SJSA1 (cell line): ENCODE measurements around the gene RASGRP2. TPM values are rescaled to one million over a fixed set of nuclear protein-coding genes. Genes with fewer than 3 reads are reported as not detected.

ENCODE experiments used
- DNase-seq, 2 experiments: peaks; one replicate each; pipeline ENCODE4 v3.0.0-alpha.2; 2015 to 2020; ENCODE audit warnings: low spot score in 2 of 2, low read depth in 1 of 2
- H3K27ac ChIP-seq: fragments of 250-450 bp; sonication (Bioruptor Pico); 2 replicates; pipeline ENCODE4 v1.5.1; 2020; ENCODE audit warnings: mild to moderate bottlenecking, moderate library complexity
- H3K27me3 ChIP-seq: fragments of 250-450 bp; sonication (Bioruptor Pico); replicated peaks from 2 replicates; pipeline ENCODE4 v1.5.1; 2020; ENCODE audit warnings: mild to moderate bottlenecking, moderate library complexity
- H3K36me3 ChIP-seq: fragments of 250-450 bp; sonication (Bioruptor Pico); 2 replicates; pipeline ENCODE4 v1.5.1; 2020; ENCODE audit warnings: mild to moderate bottlenecking
- H3K4me1 ChIP-seq: fragments of 250-450 bp; sonication (Bioruptor Pico); replicated peaks from 2 replicates; pipeline ENCODE4 v1.6.1; 2021; ENCODE audit warnings: mild to moderate bottlenecking
- H3K4me3 ChIP-seq: fragments of 250-450 bp; sonication (Bioruptor Pico); 2 replicates; pipeline ENCODE4 v1.5.1; 2020; ENCODE audit warnings: mild to moderate bottlenecking
- H3K9me3 ChIP-seq: fragments of 250-450 bp; sonication (Bioruptor Pico); replicated peaks from 2 replicates; pipeline ENCODE4 v1.5.1; 2020; ENCODE audit warnings: mild to moderate bottlenecking
- total RNA-seq: library from RNA; depleted of rRNA; stranded (reverse); fragments of >200 nt; shearing (Covaris generic); gene quantifications from 2 replicates; pipeline ENCODE4 v1.2.3, GENCODE V29; 2014

RASGRP2 gene
- total RNA-seq, 1 experiment from 2014 or later, result 0.08 TPM

GRCh38 chr11:64765291-64765850, 21.4 kb upstream of the RASGRP2 start:
- Histone ChIP-seq H3K4me1 (peaks cover 59% of the 10 kb centered on the region), H3K4me3 (no peak overlapping the region), H3K9me3 (no peaks in the 10 kb centered on the region), H3K36me3 (peaks cover 97% of the 10 kb centered on the region), H3K27me3 (no peaks in the 10 kb centered on the region), H3K27ac (peak overlapping the region; percentile 19)
- DNase-seq, result peak in 1 of 2 experiments; percentile 64

DNA sequence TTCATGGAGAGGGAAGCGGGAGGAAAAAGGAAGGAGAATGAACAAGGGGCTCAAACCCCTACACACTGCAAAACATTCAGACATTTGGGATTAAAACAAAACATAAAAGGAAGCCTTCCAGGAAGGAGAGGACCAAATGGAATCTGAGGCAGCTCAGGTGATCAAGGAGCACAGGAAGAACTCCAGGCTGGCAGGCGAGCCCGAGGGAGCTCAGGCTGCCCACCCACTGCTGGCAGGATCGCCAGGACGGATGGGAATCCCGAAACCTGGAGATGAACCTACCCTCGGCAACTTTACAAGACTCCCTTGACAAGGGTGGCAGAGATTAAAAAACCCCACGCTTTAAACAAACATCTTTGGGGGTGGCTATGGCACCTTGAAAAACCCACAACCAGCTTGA, 20.8 kb upstream of the RASGRP2 start:
- peak in 1 of 2 experiments; percentile 52 for DNase-seq
- no peaks in the 10 kb centered on the region for H3K27me3 ChIP-seq
- H3K4me1 ChIP-seq, result peaks cover 59% of the 10 kb centered on the region
- H3K4me3 ChIP-seq, result no peak overlapping the region
- peak overlapping the region; percentile 19 for H3K27ac ChIP-seq
- H3K9me3 ChIP-seq, result no peaks in the 10 kb centered on the region
- peaks cover 96% of the 10 kb centered on the region for H3K36me3 ChIP-seq

GRCh38 chr11:64764040-64764611, 20.2 kb upstream of the RASGRP2 start:
- Histone ChIP-seq H3K4me3 (no peak overlapping the region), H3K36me3 (peaks cover 89% of the 10 kb centered on the region), H3K9me3 (no peaks in the 10 kb centered on the region), H3K4me1 (peaks cover 59% of the 10 kb centered on the region), H3K27me3 (no peaks in the 10 kb centered on the region), H3K27ac (peak overlapping the region; percentile 78)
- peak; percentile 95 to 97 for DNase-seq

DNA sequence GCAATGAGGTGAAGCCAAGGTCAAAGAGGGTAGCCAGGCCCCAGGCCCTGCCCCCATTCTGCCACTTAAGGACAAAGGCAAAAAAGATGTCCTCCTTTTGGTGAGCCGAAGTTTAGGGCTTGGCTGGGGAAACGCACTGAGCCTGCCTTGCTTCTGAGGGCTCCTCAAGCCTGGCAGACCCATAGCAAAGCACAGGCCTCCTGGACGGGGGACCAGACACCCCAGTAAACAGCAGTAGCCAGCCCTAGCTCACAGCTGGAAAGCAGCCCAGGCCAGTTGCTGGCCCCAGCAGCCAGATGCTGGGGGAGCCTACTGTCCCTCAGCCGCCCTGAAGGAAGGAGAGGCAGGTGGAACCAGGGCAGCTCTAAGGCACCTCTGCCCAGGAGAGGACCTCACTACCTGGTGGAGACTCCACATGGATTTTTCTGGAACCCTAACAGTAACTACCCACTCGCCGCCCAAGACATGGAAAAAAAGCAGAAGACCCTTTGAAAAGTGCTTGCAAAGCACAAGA, 19.6 kb upstream of the RASGRP2 start:
- no peaks in the 10 kb centered on the region for H3K27me3 ChIP-seq
- H3K4me3 ChIP-seq, result no peak overlapping the region
- H3K4me1 ChIP-seq, result peaks cover 59% of the 10 kb centered on the region
- H3K27ac ChIP-seq, result peak overlapping the region; percentile 78
- H3K9me3 ChIP-seq, result no peaks in the 10 kb centered on the region
- no peak for DNase-seq
- H3K36me3 ChIP-seq, result peaks cover 84% of the 10 kb centered on the region

DNA sequence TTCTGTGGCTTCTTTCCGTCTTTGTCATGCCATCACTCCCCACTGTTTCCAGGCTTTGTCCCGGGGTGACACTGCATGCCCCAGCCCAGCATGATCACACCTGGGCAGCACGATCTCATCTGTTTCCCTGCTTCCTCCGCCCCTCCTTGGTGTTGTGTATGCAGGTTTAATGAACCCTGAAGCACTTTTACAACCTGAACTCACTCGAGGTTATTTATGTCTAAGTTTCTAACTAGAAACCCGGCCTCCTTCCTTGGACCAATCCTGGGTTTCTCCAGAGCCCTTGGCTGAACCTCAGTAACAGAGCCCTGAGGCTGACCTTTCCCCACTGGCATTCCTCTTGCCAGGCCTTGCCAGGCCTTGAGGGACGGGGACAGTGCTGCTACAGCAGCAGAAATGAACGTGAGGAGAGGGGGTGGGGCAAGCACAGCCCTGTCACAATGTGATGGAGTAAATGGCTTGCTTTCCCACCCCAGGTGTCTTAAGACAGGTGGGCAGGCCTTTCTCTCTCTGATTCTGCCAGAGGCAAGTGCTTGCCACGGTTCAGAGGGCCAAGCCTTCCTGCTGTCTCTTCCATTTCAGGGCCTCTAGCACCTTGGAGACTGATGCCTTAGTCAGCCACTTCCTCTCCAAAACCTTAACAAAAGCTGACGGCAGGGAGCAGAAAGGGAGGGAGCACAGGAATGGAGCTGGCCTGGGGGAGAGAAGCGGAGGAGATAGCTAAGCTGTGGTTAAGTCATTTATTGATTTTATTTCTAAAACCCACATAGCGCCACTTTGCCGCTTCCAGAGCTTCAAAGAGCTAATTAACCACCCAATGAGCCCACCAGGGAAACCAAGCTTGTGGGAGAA, 19.0 kb upstream of the RASGRP2 start:
- Histone ChIP-seq H3K36me3 (peaks cover 77% of the 10 kb centered on the region), H3K9me3 (no peaks in the 10 kb centered on the region), H3K4me3 (no peak overlapping the region), H3K27ac (peak overlapping the region; percentile 78), H3K27me3 (no peaks in the 10 kb centered on the region), H3K4me1 (peaks cover 56% of the 10 kb centered on the region)
- peak; percentile 96 to 98 for DNase-seq

GRCh38 chr11:64762277-64762673, 18.3 kb upstream of the RASGRP2 start:
- peaks cover 50% of the 10 kb centered on the region for H3K4me1 ChIP-seq
- H3K9me3 ChIP-seq, result no peaks in the 10 kb centered on the region
- H3K27ac ChIP-seq, result peak overlapping the region; percentile 34
- no peak for DNase-seq
- no peak overlapping the region for H3K4me3 ChIP-seq
- no peaks in the 10 kb centered on the region for H3K27me3 ChIP-seq
- peaks cover 71% of the 10 kb centered on the region for H3K36me3 ChIP-seq

GRCh38 chr11:64760759-64761420, 16.9 kb upstream of the RASGRP2 start:
- no peaks in the 10 kb centered on the region for H3K9me3 ChIP-seq
- no peak overlapping the region for H3K27ac ChIP-seq
- DNase-seq, result no peak
- H3K27me3 ChIP-seq, result no peaks in the 10 kb centered on the region
- H3K36me3 ChIP-seq, result peaks cover 61% of the 10 kb centered on the region
- no peak overlapping the region for H3K4me3 ChIP-seq
- peaks cover 49% of the 10 kb centered on the region for H3K4me1 ChIP-seq

DNA sequence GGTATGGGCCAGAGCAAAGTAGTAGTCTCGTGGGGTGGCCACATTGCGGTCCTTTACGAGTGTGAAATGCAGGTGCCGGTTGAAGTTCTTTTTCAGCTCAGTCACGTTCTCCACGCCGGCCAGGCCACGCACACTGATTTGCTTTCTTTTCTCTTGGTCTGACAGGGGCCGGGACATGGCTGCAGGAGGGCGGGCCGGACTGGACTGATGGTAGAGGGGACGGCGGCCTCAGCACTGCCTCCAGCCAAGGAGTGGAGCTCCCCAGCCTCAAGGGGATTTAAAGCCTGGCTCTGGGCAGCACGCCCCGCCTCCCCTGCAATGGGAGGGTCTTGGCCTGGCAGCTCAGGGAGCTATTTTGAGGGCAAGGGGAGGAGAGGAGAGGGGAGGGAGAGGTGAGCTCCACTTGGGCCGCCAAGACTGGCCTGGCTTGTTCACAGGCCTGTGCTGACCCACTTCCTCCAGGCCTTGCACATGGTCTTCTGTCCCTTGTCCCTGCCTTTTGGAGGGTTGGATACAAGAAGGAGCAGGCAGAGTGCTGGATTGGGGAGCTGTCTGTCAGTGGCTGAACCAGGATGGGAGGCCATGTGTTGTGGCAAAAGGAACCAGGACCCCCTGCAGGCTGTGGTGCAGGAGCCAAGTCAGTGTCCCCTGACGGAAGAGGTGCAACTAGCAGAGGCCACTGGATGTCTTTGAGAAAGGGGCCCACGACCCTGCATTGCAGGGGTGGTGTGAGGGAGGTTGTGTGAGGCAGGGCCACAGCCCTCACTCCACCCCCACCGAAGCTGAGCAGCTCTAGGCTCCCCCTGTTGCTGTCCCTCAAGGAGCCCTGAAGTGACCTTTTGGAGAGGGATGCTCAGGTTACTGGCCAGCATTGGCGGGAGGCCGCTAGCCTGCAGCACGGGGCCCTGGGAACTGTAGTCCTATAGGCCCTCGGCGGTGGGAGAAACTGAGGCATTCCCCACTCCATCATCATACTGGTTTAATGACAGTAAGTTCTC, 16.1 kb upstream of the RASGRP2 start, which contains the start of gene PYGM:
TSS of gene PYGM (minus strand) at position 253 of the 998 bp plus-strand sequence. CDS start at position 177, 76 bp downstream.
- DNase-seq, result no peak
- peaks cover 52% of the 10 kb centered on the region for H3K36me3 ChIP-seq
- no peak within 1 kb of the TSS for H3K4me3 ChIP-seq
- H3K27me3 ChIP-seq, result no peaks in the 10 kb centered on the region
- H3K27ac ChIP-seq, result no peak within 1 kb of the TSS
- no peaks in the 10 kb centered on the region for H3K9me3 ChIP-seq
- peaks cover 45% of the 10 kb centered on the region for H3K4me1 ChIP-seq

DNA sequence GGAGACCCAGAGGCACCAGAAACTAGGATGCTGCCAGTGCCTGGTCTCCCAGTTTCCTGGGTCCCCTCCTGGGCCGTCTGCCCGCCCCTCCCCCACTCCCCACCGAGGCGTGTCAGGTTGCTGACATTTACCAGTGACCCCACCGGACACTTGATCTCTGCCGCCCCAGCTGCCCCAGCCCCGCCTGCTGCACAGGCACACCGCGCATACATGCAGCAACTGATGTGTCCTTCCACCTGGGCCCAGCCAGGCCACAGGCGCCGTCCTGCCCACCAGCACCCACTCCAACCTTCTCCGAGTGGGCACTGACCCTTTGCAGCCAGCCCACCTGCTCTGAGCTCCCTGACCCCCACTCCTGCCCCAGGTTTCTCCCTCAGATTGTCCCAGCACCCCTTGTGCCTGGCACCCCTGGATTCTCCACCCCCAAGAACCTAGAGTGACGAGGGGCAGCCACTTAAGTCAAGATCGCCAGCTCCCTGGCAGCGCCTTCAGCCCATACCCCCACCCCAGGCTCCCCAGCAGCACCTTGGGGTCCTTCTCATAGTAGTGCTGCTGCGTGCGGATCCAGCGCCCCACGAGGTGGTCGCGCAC, 15.3 kb upstream of the RASGRP2 start:
- Histone ChIP-seq H3K4me1 (peaks cover 37% of the 10 kb centered on the region), H3K36me3 (peaks cover 44% of the 10 kb centered on the region), H3K27me3 (no peaks in the 10 kb centered on the region), H3K27ac (no peak overlapping the region), H3K4me3 (no peak overlapping the region), H3K9me3 (no peaks in the 10 kb centered on the region)
- no peak for DNase-seq

- Histone ChIP-seq H3K36me3 (peaks cover 37% of the 10 kb centered on the region), H3K4me3 (no peak overlapping the region), H3K27me3 (no peaks in the 10 kb centered on the region), H3K27ac (no peak overlapping the region), H3K4me1 (peaks cover 30% of the 10 kb centered on the region), H3K9me3 (no peaks in the 10 kb centered on the region)
- DNase-seq, result no peak
Measured at GRCh38 chr11:64758330-64759079, 14.6 kb upstream of the RASGRP2 start.

DNA sequence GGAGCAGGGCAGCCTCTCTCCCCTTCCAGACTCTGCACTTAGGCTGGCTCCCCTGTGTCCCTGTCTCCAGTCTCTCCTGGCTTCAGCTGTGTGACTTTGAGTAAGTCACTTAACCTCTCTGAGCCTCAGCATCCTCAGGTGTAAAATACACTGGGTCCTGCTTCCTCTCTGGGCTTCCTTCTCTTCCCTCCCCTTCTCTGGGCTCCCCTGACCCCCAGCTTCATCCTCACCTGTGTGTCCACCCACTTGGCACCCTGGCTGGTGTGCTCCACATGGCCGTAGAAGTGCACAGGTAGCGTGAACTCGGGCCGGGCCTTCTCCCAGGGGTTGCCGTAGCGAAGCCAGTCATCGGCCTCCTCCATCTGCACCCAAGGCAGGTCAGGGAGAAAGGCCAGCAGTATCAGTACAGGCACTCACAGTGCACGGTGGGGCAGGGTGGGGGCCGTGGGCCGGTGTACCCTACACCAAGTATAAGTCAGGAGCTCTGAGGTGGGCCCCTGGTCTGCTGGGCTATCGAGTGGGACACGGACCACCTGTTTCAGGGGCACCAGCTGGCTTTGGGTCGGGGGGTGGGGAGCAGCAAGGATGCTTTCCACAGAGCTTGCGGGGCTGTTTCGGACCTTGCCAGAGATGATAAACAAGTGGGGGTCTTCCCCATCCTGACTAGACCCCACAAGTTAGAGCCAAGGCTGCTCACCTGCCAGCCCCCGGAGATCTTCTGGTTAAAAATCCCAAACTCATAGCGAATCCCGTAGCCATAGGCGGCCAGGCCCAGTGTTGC, 13.8 kb upstream of the RASGRP2 start:
- H3K9me3 ChIP-seq, result no peaks in the 10 kb centered on the region
- no peak overlapping the region for H3K4me3 ChIP-seq
- no peaks in the 10 kb centered on the region for H3K27me3 ChIP-seq
- peaks cover 29% of the 10 kb centered on the region for H3K36me3 ChIP-seq
- peak in 1 of 2 experiments; percentile 52 for DNase-seq
- H3K27ac ChIP-seq, result no peak overlapping the region
- peaks cover 22% of the 10 kb centered on the region for H3K4me1 ChIP-seq
